Globus pallidus (tissue), 1 donor: ENCODE data around the gene CYBB.
A peak's percentile ranks its signal among the peaks of the same experiment; 100 is the strongest.
"Not testable (repeated sequence)": the region's sequence is repeated elsewhere in the genome, so short reads cannot be mapped to it uniquely, and the experiment has no call there.

Experiments used
- DNase-seq: peaks from one replicate; pipeline ENCODE4 v3.0.0-alpha.2; 2015; ENCODE audit warnings: low spot score

Gene CYBB

DNA sequence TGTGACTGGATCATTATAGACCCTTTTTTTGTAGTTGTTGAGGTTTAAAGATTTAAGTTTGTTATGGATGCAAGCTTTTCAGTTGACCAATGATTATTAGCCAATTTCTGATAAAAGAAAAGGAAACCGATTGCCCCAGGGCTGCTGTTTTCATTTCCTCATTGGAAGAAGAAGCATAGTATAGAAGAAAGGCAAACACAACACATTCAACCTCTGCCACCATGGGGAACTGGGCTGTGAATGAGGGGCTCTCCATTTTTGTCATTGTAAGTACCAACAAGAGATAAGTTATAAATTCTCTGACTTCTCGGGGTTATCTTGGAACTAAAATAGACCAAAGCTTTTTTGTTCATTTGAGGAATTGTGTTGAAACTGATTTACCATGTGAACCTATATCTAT lies at the start of gene CYBB:
TSS of gene CYBB (plus strand) at position 203 of the 400 bp plus-strand sequence. CDS start at position 222, 19 bp downstream.
- DNase-seq: no peak

DNA sequence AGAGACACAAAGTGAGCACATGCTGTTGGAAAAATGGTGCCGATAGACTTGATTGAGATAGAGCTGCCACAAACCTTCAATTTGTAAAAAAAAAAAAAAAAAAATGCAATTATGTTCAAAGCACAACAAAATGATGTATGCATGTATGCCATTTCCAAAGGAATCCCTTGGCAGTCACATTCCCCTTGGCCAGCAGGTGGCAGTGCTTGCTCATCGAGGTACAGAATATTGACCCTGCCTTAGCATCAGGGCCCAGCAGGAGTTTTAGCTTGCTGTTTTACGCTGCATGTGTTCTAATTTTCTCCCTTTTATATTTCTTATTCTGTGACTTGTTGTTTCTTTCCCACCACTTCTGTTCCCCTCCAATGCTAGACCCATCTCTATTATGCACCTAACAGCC lies 34.5 kb upstream of the CYBB start:
- peak; percentile 47 for DNase-seq

GRCh38 chrX:37745835-37746217 lies 34.0 kb upstream of the CYBB start:
- no peak for DNase-seq

GRCh38 chrX:37746218-37746941 lies 33.5 kb upstream of the CYBB start:
- no peak for DNase-seq

GRCh38 chrX:37746951-37747350 lies 32.9 kb upstream of the CYBB start:
- DNase-seq: no peak

DNA sequence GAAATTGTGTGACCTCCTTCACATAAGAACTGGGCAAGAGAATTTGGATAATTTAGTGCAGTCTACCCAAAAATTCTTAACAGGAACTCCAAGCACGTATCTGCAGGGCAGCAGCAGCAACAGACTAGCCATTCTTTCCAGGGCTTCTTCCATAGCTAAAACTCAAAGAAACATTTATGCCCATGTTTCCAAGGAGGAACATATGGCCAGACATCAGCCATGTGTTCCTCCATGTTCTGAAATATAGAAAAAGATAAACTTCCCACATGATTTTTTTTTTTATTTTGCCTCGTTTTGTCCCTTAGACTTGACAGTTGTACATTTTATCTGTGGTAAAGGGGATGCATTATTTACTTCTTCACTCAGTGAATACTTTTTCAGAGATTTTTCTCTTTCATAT lies 27.6 kb upstream of the CYBB start:
- DNase-seq: no peak

- no peak for DNase-seq
Measured at GRCh38 chrX:37752936-37753335, 26.9 kb upstream of the CYBB start.

DNA sequence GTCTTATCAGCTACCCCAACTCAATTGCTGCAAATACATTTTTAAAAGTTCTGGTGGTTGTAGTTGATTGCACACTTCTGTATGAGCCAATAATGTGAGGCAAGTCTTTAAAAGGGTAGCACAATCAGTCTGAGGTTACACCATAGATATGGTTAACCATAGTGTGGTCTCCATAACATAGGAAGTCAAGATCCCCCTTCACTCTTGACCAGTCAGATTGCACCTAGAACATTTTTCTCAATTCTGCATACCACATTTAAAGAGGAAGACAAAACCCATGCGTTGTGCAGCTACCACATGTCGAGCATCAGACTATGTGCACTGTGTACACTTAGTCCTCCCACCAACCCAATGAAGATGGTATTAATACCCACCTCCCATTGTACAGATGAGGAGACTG lies 26.5 kb upstream of the CYBB start:
- no peak for DNase-seq

- DNase-seq: no peak
Measured at GRCh38 chrX:37754516-37754915, 25.3 kb upstream of the CYBB start.

DNA sequence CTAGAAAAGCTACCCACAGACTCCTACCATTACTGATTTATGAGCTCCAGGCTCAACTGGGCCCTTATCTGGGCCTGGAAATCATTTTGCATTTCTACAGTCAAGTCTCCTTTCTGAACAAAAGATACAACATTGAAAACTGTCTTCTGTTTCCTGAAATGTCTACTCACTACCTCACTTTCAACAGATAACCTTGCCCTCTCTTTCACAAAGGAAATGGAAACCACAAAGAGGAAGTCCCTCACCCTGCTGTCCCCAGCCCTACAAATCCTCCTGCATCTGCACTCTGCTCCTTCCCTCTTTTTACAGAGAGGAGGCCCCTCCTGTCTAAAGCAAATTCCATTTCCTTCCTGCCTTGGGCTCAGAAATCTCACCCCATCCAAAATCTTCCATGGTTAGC lies 24.8 kb upstream of the CYBB start:
- DNase-seq: peak; percentile 23

DNA sequence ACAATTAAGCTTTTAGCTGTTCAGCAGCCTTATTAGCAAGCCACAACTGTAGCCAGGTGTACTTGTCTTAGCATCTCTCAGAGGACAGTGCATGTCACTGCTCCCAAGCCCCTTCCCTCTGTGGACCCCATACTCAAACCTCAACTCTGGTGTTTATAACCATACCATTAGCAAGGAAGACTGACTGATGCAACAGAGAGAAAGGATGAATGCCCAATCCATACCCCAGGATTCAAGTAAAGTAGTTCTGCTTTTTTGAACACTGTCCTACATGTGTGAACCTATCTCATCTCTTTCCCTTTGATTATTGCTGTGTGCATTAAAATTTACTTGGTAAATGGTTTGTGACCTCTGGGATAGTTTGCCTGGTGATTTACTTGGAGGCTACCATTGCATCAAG lies 22.8 kb upstream of the CYBB start:
- no peak for DNase-seq

DNA sequence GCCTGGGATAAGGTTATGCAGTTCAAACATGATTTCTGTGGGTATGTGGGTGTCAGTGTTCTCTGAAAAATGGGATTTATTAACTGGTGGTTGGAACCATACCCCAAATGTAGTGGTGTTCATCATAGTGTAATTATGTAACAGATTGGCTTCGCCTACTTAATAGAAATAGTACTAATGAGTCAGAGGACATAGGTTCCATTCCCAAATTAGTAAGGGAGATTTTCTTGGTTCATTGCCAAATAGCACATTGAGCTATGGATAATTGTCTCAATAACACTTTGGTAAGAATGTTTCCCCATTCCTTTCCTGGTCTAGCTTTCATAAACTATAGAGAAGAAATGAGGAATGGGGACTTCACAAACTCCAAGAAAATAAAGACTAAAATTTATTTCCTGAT lies 20.5 kb upstream of the CYBB start:
- no peak for DNase-seq

DNA sequence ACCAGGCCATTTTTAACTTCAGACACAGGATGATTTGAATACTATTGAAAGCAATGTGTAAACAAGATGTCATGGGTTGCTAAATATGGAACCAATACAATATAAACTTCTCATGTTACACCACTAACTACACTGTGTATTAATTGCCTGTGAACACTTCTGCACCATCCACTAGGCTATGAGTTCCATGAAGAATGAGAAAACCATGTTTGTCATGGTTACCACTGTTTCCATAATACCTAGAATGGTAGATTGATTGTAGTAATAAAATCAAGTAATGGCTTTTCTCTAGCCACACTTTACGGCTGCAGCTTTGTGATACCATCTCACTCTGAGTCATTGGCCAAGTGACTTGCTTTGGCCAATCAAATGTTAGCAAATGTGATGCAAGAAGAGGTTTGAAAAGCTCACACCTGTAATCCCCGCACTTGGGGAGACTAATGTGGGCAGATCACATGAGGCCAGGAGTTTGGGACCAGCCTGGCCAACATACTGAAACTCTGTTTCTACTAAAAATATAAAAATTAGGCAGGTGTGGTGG lies 19.9 kb upstream of the CYBB start:
- no peak for DNase-seq

DNA sequence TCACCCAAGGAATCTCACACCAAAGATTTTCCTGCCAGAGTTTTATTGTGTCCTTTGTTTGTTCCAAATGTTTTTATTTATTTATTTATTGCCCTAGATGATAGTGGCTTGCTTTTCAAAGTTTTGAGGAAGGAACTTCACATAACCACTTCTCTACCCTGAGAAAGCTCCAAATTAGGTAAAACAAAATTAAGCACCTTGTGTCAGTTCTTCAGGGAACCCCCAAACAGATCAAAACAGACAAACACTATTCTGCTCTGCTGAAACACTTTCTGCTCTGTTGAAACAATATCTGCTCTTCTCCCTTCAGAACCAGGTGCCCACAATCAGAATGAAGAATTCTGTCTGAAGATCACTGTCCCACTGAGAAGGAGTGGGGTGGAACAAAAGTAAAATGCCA lies 16.5 kb upstream of the CYBB start:
- no peak for DNase-seq

GRCh38 chrX:37765507-37765906 lies 14.4 kb upstream of the CYBB start:
- DNase-seq: no peak

DNA sequence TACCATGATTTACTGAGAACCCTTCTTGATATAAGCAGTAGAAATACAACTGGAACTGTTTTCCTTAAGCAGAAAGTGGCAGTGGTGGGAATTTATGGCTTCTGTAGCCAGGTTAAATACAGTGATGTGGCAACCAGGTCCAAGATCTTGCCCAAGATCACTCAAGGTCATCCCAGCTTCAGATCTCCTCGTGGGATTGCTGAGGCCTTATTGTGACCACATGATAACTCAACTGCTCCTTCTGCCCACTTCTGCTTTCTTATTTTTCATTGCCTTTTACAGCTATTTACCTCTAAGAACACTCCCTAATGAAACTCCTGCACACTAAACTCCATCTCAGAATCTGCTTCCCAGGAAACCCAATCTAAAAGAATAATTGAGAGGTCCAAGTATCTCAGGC lies 12.4 kb upstream of the CYBB start:
- no peak for DNase-seq

GRCh38 chrX:37768866-37769265 lies 11.0 kb upstream of the CYBB start:
- DNase-seq: not testable (repeated sequence)

DNA sequence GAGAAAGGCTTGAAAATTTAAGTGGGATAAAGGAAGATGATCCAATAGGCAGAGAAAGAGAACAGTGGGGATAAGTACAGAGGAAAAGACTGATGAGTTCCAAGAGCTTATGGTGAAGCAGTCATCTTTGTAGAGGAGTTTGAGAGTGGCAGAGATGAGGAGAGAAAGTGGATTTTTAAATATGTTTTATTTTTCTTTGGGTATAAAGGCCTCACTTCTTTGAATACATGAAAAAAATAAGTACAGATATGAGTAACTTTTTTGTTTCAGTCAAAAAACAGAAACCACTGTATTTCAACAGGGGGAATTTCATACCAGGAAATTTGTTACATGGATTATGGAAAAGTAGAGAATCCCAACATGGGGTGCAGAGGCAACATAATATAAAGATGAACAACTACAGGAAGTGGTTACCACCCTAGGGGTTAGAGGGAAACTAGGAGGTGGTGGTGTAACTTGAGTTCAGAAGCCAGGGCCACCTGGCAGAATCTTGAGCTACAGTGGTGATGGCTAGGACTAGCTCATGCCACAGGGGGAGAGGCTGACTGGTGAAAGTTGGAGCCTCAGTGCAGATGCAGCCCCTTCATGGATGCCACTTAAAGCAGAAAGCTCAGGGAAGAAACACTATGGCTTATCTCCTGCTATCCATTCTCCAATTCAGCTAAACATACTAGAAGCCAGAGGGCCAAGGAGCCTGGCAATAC lies 3.4 kb upstream of the CYBB start:
- DNase-seq: no peak

GRCh38 chrX:37776987-37777325 lies 2.9 kb upstream of the CYBB start:
- DNase-seq: no peak

DNA sequence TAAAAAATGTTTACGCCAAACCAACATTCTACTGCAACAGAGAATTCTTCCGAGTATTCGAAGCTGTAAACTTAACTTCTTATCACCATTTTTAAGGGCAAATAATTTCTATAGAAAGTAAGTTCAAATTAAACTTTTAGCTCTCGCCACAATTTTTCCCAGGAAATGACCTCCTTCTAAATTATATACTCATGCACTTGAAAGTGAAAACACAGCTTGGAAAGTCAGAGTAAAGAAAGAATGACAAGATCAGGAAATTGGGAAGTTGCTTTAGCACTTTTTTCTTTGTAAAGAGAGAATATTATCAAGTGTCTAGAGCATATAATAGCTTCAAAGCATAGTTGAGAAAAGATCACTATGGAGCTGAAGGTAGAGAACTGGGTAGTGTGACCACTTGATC lies 1.2 kb downstream of the CYBB start:
- DNase-seq: no peak

GRCh38 chrX:37781814-37782213 lies 2.0 kb downstream of the CYBB start:
- DNase-seq: no peak

DNA sequence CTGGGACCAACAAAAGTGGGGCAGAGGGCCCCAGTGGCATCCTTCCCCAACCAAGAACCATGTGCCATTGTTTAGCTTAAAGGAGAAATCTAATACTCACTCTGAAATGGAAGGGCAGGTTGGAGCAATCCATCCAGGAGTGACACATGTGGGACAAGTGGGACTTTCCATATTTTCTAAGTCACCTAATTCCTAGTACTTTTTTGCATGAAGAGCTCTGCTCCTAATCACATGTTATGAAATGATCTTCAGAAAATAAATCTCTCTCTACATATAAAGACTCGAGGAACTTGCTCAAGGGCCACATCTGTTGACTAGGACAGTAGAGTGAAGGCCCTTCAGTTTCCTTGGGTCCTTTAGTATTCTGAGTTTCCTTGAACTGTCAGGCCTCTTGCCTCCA lies 2.5 kb downstream of the CYBB start:
- no peak for DNase-seq

GRCh38 chrX:37783305-37783704 lies 3.4 kb downstream of the CYBB start:
- peak; percentile 6 for DNase-seq

DNA sequence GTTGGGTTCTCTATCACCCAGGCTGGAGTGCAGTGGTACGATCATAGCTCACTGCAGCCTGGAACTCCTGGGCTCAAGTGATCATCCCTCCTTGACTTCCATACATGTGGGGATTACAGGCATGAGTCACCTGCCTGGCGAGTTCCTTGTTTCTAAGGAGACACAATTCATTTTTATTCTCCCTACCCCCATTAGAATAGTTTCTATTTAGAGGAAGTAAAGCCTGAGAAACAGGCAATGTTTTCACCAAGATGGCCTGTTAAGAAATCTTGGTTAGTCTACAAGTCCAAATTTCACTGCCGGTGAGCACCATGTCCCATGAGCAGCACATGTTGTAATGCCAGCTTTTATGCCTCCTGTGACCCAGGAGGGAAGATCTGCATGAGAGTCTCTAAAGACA lies 5.7 kb downstream of the CYBB start:
- DNase-seq: no peak
